AG09319 (cell line): Measurements from ENCODE around the gene ADGRL3.

Experiments used
- DNase-seq: peaks from one replicate; pipeline ENCODE4 v3.0.0-alpha.2; 2010; ENCODE audit warnings: low read depth; ENCODE audit errors: extremely low read depth
- TF ChIP-seq, protein P1 (sequence below): IDR thresholded peaks from 2 replicates; pipeline ENCODE4 v1.5.1; 2011; ENCODE audit warnings: low read depth, mild to moderate bottlenecking, inconsistent platforms, low read length, moderate library complexity

Gene ADGRL3

GRCh38 chr4:61243962-61244361 is 43.8 kb downstream of the ADGRL3 start:
- TF ChIP-seq, protein P1, sequence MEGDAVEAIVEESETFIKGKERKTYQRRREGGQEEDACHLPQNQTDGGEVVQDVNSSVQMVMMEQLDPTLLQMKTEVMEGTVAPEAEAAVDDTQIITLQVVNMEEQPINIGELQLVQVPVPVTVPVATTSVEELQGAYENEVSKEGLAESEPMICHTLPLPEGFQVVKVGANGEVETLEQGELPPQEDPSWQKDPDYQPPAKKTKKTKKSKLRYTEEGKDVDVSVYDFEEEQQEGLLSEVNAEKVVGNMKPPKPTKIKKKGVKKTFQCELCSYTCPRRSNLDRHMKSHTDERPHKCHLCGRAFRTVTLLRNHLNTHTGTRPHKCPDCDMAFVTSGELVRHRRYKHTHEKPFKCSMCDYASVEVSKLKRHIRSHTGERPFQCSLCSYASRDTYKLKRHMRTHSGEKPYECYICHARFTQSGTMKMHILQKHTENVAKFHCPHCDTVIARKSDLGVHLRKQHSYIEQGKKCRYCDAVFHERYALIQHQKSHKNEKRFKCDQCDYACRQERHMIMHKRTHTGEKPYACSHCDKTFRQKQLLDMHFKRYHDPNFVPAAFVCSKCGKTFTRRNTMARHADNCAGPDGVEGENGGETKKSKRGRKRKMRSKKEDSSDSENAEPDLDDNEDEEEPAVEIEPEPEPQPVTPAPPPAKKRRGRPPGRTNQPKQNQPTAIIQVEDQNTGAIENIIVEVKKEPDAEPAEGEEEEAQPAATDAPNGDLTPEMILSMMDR: no peak

GRCh38 chr4:61245069-61245714 is 45.1 kb downstream of the ADGRL3 start:
- DNase-seq: no peak
- TF ChIP-seq, protein P1: no peak

More at GRCh38 chr4:61243962-61244361, 43.8 kb downstream of the ADGRL3 start:
- no peak for DNase-seq

GRCh38 chr4:61246034-61246433 is 45.9 kb downstream of the ADGRL3 start:
- no peak for DNase-seq
- TF ChIP-seq, protein P1: no peak

GRCh38 chr4:61248705-61249104 is 48.6 kb downstream of the ADGRL3 start:
- DNase-seq: no peak
- TF ChIP-seq, protein P1: no peak

GRCh38 chr4:61251129-61251528 is 51.0 kb downstream of the ADGRL3 start:
- TF ChIP-seq, protein P1: no peak
- no peak for DNase-seq

GRCh38 chr4:61254406-61254805 is 54.3 kb downstream of the ADGRL3 start:
- no peak for DNase-seq

GRCh38 chr4:61273233-61273632 is 73.1 kb downstream of the ADGRL3 start:
- TF ChIP-seq, protein P1: no peak
- no peak for DNase-seq

More at GRCh38 chr4:61254406-61254805, 54.3 kb downstream of the ADGRL3 start:
- TF ChIP-seq, protein P1: no peak
